ENCODE measurements around the gene DPH1.
A peak's percentile ranks its signal among the peaks of the same experiment; 100 is the strongest.

The DPH1 gene

DNA sequence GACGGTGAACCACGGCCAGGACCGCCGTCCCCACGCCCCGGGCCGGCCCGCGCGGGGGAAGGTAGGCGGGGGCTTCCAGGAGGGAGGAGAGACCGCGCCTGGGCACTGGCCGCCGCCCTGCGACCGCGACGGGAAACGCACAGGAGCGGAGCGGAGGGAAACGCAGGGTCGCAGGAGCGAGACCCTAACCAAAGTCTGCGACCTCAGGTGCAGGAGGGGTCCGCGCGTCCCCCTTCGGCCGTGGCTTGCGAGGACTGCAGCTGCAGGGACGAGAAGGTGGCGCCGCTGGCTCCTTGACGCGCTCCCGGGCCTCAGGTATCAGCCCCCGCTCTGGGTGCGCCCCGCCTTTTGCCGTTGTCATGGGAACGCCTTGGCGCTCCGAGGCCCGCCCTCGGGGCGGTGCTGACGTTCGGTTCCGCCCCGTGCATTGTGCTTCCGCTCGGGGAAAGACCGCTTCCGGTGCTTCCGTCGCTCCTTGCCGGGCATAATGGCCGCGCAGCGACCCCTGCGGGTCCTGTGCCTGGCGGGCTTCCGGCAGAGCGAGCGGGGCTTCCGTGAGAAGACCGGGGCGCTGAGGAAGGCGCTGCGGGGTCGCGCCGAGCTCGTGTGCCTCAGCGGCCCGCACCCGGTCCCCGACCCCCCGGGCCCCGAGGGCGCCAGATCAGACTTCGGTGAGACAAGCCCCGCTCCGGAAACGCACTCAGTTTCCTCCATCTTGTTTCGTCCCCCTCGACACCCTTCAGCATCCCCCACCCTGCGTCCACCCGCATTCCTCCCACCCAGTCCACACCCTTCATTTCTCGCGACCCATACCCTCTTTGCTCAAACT is 11.8 kb downstream of the DPH1 start, which contains the start of gene OVCA2:
TSS of gene OVCA2 (plus strand) at position 462 of the 829 bp plus-strand sequence. CDS start at position 488, 26 bp downstream.
- H3K4me3 ChIP-seq (ENCODE audit: low read length, poor library complexity, severe bottlenecking), result peak within 1 kb of the TSS; percentile 82
- H3K9me3 ChIP-seq (ENCODE audit: insufficient read depth, low read depth, low read length), result no peaks in the 10 kb centered on the region
- no peaks in the 10 kb centered on the region for H4K20me1 ChIP-seq (ENCODE audit: insufficient read depth, low read length, poor library complexity, severe bottlenecking)
- H3K36me3 ChIP-seq (ENCODE audit: insufficient read depth, low read length), result no peaks in the 10 kb centered on the region; the same call in 1 of the 2 replicates
- peak within 1 kb of the TSS; percentile 84 for H3K9ac ChIP-seq (ENCODE audit: low read depth, low read length, poor library complexity, severe bottlenecking)
- H3K9me2 ChIP-seq (replicated peaks; ENCODE audit: low read depth, low read length), result no peaks in the 10 kb centered on the region
- peaks cover 18% of the 10 kb centered on the region for H3K79me2 ChIP-seq (ENCODE audit: insufficient read depth, low read length)
- H3F3A ChIP-seq (ENCODE audit: low read depth), result no peaks in the 10 kb centered on the region
- peak within 1 kb of the TSS; percentile 85 for H2AFZ ChIP-seq (ENCODE audit: low read length)
- H3K27me3 ChIP-seq (ENCODE audit: insufficient read depth, low read length, poor library complexity, severe bottlenecking), result no peaks in the 10 kb centered on the region
- peak within 1 kb of the TSS; percentile 89 for H3K4me2 ChIP-seq (ENCODE audit: low read depth, low read length, poor library complexity, severe bottlenecking)
- TF ChIP-seq, protein P1, sequence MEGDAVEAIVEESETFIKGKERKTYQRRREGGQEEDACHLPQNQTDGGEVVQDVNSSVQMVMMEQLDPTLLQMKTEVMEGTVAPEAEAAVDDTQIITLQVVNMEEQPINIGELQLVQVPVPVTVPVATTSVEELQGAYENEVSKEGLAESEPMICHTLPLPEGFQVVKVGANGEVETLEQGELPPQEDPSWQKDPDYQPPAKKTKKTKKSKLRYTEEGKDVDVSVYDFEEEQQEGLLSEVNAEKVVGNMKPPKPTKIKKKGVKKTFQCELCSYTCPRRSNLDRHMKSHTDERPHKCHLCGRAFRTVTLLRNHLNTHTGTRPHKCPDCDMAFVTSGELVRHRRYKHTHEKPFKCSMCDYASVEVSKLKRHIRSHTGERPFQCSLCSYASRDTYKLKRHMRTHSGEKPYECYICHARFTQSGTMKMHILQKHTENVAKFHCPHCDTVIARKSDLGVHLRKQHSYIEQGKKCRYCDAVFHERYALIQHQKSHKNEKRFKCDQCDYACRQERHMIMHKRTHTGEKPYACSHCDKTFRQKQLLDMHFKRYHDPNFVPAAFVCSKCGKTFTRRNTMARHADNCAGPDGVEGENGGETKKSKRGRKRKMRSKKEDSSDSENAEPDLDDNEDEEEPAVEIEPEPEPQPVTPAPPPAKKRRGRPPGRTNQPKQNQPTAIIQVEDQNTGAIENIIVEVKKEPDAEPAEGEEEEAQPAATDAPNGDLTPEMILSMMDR (conservative IDR thresholded peaks at IDR 0.05; ENCODE audit: low read length), result peak; percentile 40; the same call in 1 of the 2 replicates
- TF ChIP-seq EZH2phosphoT487 (IDR thresholded peaks at IDR 0.05; ENCODE audit: borderline replicate concordance), result no peak
- peaks cover 14% of the 10 kb centered on the region for H3K4me1 ChIP-seq (ENCODE audit: insufficient read depth, low read length, poor library complexity, severe bottlenecking)

DNA sequence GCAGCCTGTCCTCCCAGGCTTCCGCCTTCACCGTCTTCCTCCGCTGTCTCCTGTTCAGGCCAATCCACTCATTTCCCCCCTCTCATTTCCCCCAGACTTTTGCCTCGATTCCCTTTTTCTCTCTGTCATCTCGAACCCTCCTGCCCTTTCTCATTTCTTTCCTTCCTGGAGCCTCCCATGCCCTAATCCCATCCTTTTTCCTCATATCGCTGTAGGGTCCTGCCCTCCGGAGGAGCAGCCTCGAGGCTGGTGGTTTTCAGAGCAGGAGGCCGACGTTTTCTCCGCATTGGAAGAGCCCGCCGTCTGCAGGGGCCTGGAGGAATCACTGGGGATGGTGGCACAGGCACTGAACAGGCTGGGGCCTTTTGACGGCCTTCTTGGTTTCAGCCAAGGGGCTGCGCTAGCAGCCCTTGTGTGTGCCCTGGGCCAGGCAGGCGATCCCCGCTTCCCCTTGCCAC is 12.5 kb downstream of the DPH1 start:
- H3K9me3 ChIP-seq (ENCODE audit: insufficient read depth, low read depth, low read length), result no peaks in the 10 kb centered on the region
- H3F3A ChIP-seq (ENCODE audit: low read depth), result no peaks in the 10 kb centered on the region
- no peaks in the 10 kb centered on the region for H3K27me3 ChIP-seq (ENCODE audit: insufficient read depth, low read length, poor library complexity, severe bottlenecking)
- H3K4me1 ChIP-seq (ENCODE audit: insufficient read depth, low read length, poor library complexity, severe bottlenecking), result peaks cover 14% of the 10 kb centered on the region
- peak overlapping the region; percentile 82 for H3K4me3 ChIP-seq (ENCODE audit: low read length, poor library complexity, severe bottlenecking)
- peak overlapping the region; percentile 89 for H3K4me2 ChIP-seq (ENCODE audit: low read depth, low read length, poor library complexity, severe bottlenecking)
- H4K20me1 ChIP-seq (ENCODE audit: insufficient read depth, low read length, poor library complexity, severe bottlenecking), result no peaks in the 10 kb centered on the region
- peak overlapping the region; percentile 85 for H2AFZ ChIP-seq (ENCODE audit: low read length)
- no peaks in the 10 kb centered on the region for H3K36me3 ChIP-seq (ENCODE audit: insufficient read depth, low read length)
- peak overlapping the region; percentile 84 for H3K9ac ChIP-seq (ENCODE audit: low read depth, low read length, poor library complexity, severe bottlenecking)
- TF ChIP-seq, protein P1 (conservative IDR thresholded peaks at IDR 0.05; ENCODE audit: low read length), result no peak
- TF ChIP-seq EZH2phosphoT487 (IDR thresholded peaks at IDR 0.05; ENCODE audit: borderline replicate concordance), result no peak
- H3K9me2 ChIP-seq (replicated peaks; ENCODE audit: low read depth, low read length), result no peaks in the 10 kb centered on the region
- H3K79me2 ChIP-seq (ENCODE audit: insufficient read depth, low read length), result peaks cover 18% of the 10 kb centered on the region

DNA sequence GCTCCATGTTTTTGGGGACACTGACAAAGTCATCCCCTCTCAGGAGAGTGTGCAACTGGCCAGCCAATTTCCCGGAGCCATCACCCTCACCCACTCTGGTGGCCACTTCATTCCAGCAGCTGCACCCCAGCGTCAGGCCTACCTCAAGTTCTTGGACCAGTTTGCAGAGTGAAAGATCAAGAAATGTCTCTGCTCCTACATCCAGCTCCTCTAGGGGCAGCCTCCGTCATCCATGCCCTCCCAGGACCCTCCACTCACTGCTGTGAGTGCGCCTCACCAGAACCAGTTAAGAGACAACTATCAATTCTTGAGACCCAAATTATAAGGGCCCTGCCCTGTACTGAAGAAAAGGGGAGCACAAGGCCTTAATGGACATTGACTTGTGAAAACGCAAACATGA is 13.0 kb downstream of the DPH1 start:
- no peaks in the 10 kb centered on the region for H3F3A ChIP-seq (ENCODE audit: low read depth)
- H3K79me2 ChIP-seq (ENCODE audit: insufficient read depth, low read length), result peaks cover 18% of the 10 kb centered on the region
- H3K4me2 ChIP-seq (ENCODE audit: low read depth, low read length, poor library complexity, severe bottlenecking), result peak overlapping the region; percentile 89
- no peaks in the 10 kb centered on the region for H4K20me1 ChIP-seq (ENCODE audit: insufficient read depth, low read length, poor library complexity, severe bottlenecking)
- TF ChIP-seq, protein P1 (conservative IDR thresholded peaks at IDR 0.05; ENCODE audit: low read length), result peak; percentile 30
- TF ChIP-seq EZH2phosphoT487 (IDR thresholded peaks at IDR 0.05; ENCODE audit: borderline replicate concordance), result no peak
- H3K27me3 ChIP-seq (ENCODE audit: insufficient read depth, low read length, poor library complexity, severe bottlenecking), result no peaks in the 10 kb centered on the region
- H3K4me1 ChIP-seq (ENCODE audit: insufficient read depth, low read length, poor library complexity, severe bottlenecking), result peaks cover 14% of the 10 kb centered on the region
- peak overlapping the region; percentile 82 for H3K4me3 ChIP-seq (ENCODE audit: low read length, poor library complexity, severe bottlenecking)
- no peaks in the 10 kb centered on the region for H3K9me2 ChIP-seq (replicated peaks; ENCODE audit: low read depth, low read length)
- no peaks in the 10 kb centered on the region for H3K36me3 ChIP-seq (ENCODE audit: insufficient read depth, low read length)
- no peaks in the 10 kb centered on the region for H3K9me3 ChIP-seq (ENCODE audit: insufficient read depth, low read depth, low read length)
- peak overlapping the region; percentile 84 for H3K9ac ChIP-seq (ENCODE audit: low read depth, low read length, poor library complexity, severe bottlenecking)
- H2AFZ ChIP-seq (ENCODE audit: low read length), result no peak overlapping the region
